GM12865 (cell line): ENCODE data around the gene CITED4.

ENCODE experiments used
- DNase-seq: peaks from one replicate; pipeline ENCODE4 v3.0.0; 2010; ENCODE audit warnings: low read depth
- H3K4me3 ChIP-seq: 2 replicates; pipeline ENCODE4 v1.5.1; 2011; ENCODE audit warnings: mild to moderate bottlenecking, low read depth, low read length, control low read depth
- CTCF ChIP-seq: IDR thresholded peaks from 2 replicates; pipeline ENCODE4 v1.5.1; 2011; ENCODE audit warnings: low read length, control low read depth, low read depth, inconsistent platforms; ENCODE audit not compliant: insufficient read depth; ENCODE audit errors: missing control alignments

Gene CITED4

GRCh38 chr1:40868051-40868723, 6.0 kb upstream of the CITED4 start:
- TF ChIP-seq CTCF = no peak
- no peak overlapping the region for H3K4me3 ChIP-seq
- no peak for DNase-seq

GRCh38 chr1:40861224-40862003, 749 bp downstream of the CITED4 start:
- TF ChIP-seq CTCF = no peak
- no peak overlapping the region; the same call in 1 of the 2 replicates for H3K4me3 ChIP-seq
- DNase-seq = no peak

GRCh38 chr1:40860706-40861223, 1.4 kb downstream of the CITED4 start:
- DNase-seq = no peak
- TF ChIP-seq CTCF = no peak
- H3K4me3 ChIP-seq = no peak overlapping the region

GRCh38 chr1:40858856-40859416, 3.2 kb downstream of the CITED4 start:
- no peak for TF ChIP-seq CTCF
- no peak for DNase-seq
- no peak overlapping the region for H3K4me3 ChIP-seq

- DNase-seq = no peak
- no peak for TF ChIP-seq CTCF
- no peak overlapping the region for H3K4me3 ChIP-seq
These were observed 4.4 kb downstream of the CITED4 start for GRCh38 chr1:40857737-40858136.

- no peak overlapping the region for H3K4me3 ChIP-seq
- DNase-seq = no peak
- TF ChIP-seq CTCF = no peak
These were observed 5.4 kb downstream of the CITED4 start for GRCh38 chr1:40856656-40857302.
